SK-N-SH (cell line): ENCODE results near the gene R3HDM2.

ENCODE experiments used
- EP300 ChIP-seq, 2 experiments: IDR thresholded peaks; 2 replicates each; pipeline versions ENCODE4 v1.4.0 to v1.6.1; 2012; ENCODE audit warnings: borderline replicate concordance in 1 of 2, low read depth in 1 of 2, low read length in 1 of 2
- IRF3 ChIP-seq: fragments of 150-350 bp; IDR thresholded peaks from 2 replicates; pipeline ENCODE4 v1.6.1; 2016; ENCODE audit warnings: mild to moderate bottlenecking, low read depth, low read length
- NFIC ChIP-seq: IDR thresholded peaks from 2 replicates; pipeline ENCODE4 v1.4.0; 2012; ENCODE audit warnings: borderline replicate concordance
- TCF12 ChIP-seq: IDR thresholded peaks from 2 replicates; pipeline ENCODE4 v1.4.0; 2012
- YY1 ChIP-seq: IDR thresholded peaks from 2 replicates; pipeline ENCODE4 v1.4.0; 2012; ENCODE audit warnings: low read depth, mild to moderate bottlenecking

- no peak for TF ChIP-seq EP300 (IDR thresholded peaks at IDR 0.05; ENCODE audit: borderline replicate concordance in 1 of 2, low read depth in 1 of 2, low read length in 1 of 2)
- TF ChIP-seq YY1: no peak
- no peak for TF ChIP-seq TCF12
- TF ChIP-seq IRF3: no peak
- no peak for TF ChIP-seq NFIC
Observed at GRCh38 chr12:57377103-57377840, 53.6 kb downstream of the R3HDM2 start.
